ENCODE results near the gene NOB1. TPM values are rescaled to one million over a fixed set of nuclear protein-coding genes. Genes with fewer than 3 reads are reported as not detected.

The NOB1 gene
- total and polyA plus RNA-seq, 2 donors (not counting 1 experiment from before 2014, with no cell fraction given) = 42.3 to 44.9 TPM

DNA sequence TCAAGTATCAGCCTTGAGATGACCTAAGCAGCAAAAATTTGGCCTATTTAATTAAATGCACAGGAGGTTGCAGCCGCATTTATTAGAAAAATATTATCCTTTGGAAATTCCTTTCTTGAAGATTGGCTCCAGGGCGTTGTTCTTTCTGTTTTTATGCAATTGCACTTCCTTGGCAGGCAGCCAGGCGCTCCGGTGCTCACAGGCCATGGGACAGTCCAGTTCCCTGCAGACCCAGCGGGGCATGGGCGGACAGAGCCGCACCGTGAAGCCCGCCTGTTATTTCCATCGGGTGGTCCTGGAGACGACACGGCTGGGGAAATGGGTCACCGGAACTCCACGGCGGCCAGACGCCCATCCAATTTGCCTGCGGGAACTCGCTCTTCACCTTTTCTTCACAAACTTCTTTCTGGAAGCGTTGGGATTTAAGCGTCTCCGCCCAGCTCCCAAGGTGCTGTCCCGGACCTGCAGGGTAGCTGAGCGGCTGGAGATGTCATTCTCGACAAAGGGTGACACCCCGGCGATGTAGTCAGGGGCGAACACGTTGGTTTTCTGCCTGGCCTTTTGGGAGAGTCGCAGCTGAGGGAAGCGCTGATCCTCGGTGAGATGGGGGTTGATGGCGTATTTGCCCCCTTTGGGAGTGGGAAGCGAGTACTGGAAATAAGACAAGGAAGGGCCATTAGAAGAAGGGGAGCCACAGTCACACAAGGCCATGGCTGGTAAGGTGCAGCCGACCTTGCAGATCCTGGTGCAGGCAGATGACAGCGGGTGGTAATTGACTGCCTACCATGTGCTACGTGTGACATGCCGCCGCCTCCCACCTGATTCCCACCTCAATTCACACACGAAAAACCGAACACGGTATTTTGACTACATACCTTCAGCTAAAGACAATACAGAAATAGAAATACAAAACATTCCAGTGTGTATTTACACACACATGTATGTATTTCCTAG is 12.5 kb downstream of the NOB1 start:
- 96% methylated on average over 37 of the region's 41 CpGs for WGBS (ENCODE audit: insufficient coverage)
- no peaks in the 10 kb centered on the region for H3K27me3 ChIP-seq (replicated peaks in 1 of 4; ENCODE audit: control extremely low read depth in 1 of 4, control insufficient read depth in 3 of 4, insufficient read depth in 4 of 4, low read length in 3 of 4)
- no peaks in the 10 kb centered on the region for H3K4me1 ChIP-seq (ENCODE audit: control insufficient read depth in 2 of 2, insufficient read depth in 2 of 2, low read length in 2 of 2)
- CTCF ChIA-PET = interaction anchor here (2.0 kb wide), 1 partner anchor 12 kb away, joined by 6 read pairs; the partner anchor contains the start of gene NOB1
- TF ChIP-seq, protein P1, sequence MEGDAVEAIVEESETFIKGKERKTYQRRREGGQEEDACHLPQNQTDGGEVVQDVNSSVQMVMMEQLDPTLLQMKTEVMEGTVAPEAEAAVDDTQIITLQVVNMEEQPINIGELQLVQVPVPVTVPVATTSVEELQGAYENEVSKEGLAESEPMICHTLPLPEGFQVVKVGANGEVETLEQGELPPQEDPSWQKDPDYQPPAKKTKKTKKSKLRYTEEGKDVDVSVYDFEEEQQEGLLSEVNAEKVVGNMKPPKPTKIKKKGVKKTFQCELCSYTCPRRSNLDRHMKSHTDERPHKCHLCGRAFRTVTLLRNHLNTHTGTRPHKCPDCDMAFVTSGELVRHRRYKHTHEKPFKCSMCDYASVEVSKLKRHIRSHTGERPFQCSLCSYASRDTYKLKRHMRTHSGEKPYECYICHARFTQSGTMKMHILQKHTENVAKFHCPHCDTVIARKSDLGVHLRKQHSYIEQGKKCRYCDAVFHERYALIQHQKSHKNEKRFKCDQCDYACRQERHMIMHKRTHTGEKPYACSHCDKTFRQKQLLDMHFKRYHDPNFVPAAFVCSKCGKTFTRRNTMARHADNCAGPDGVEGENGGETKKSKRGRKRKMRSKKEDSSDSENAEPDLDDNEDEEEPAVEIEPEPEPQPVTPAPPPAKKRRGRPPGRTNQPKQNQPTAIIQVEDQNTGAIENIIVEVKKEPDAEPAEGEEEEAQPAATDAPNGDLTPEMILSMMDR (IDR thresholded peaks at IDR 0.05) = no peak
- no peak for TF ChIP-seq EZH2 (IDR thresholded peaks at IDR 0.05; ENCODE audit: borderline replicate concordance, insufficient read depth, low read depth, low read length, poor library complexity, severe bottlenecking)
- POLR2A ChIA-PET = no interaction called here
- no peak overlapping the region for H3K4me3 ChIP-seq (ENCODE audit: control extremely low read depth in 1 of 5, extremely low read depth in 1 of 5, insufficient read depth in 1 of 5, low read depth in 2 of 5, low read length in 4 of 5)
- no peaks in the 10 kb centered on the region for H3K9me3 ChIP-seq (ENCODE audit: control extremely low read depth in 1 of 3, control insufficient read depth in 2 of 3, insufficient read depth in 1 of 3, low read length in 2 of 3)
- H3K9ac ChIP-seq (ENCODE audit: low read length) = no peak overlapping the region
- DNase-seq (no peak), ATAC-seq (ENCODE audit: low read depth) (no peak)
- H3K36me3 ChIP-seq (replicated peaks in 1 of 2; ENCODE audit: control extremely low read depth in 1 of 2, control insufficient read depth in 1 of 2, extremely low read depth in 1 of 2, insufficient read depth in 2 of 2, low read length in 1 of 2) = peaks cover 1 to 60% of the 10 kb centered on the region in 2 experiments
- H3K27ac Mint-ChIP-seq = no peak overlapping the region
- H3K4me2 ChIP-seq (replicated peaks; ENCODE audit: low read depth, low read length, poor library complexity, severe bottlenecking) = no peak overlapping the region
- intact Hi-C loops (cut with micrococcal nuclease) = no loop called here
- H3K4me1 Mint-ChIP-seq = no peaks in the 10 kb centered on the region
- H3K79me2 ChIP-seq (ENCODE audit: control insufficient read depth, insufficient read depth, low read length) = peaks cover 7% of the 10 kb centered on the region
- H3K9me3 Mint-ChIP-seq (ENCODE audit: insufficient read depth) = no peaks in the 10 kb centered on the region
- H3K27ac ChIP-seq (ENCODE audit: low read length in 2 of 2) = no peak overlapping the region
- no peaks in the 10 kb centered on the region for H3K27me3 Mint-ChIP-seq
- no peak overlapping the region for H2AFZ ChIP-seq (ENCODE audit: insufficient read depth, low read depth, low read length, poor library complexity, severe bottlenecking)
- H3K4me3 Mint-ChIP-seq = no peak overlapping the region
- peaks cover 12% of the 10 kb centered on the region for H4K20me1 ChIP-seq (ENCODE audit: control insufficient read depth, insufficient read depth, low read length, poor library complexity, severe bottlenecking)

DNA sequence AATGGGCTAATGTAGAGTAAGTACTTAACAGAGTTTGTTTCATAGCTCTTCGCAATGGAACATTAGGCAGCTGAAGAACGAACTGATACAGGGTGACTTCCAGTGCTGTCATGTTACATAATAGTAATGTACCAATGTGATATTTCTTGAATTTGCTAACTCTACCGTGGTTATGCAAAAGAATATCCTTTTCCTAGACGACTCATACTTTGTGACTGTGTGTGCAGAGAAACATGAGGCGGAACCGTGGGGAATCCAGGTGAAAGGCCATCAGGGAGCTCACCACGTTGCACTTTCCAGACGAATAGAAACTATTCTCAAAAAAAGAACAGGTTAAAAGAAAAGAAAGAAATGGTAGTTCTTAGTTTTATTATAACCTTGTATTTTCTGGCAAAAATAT is 13.2 kb downstream of the NOB1 start:
- no peaks in the 10 kb centered on the region for H3K4me1 Mint-ChIP-seq
- Histone ChIP-seq H4K20me1 (ENCODE audit: control insufficient read depth, insufficient read depth, low read length, poor library complexity, severe bottlenecking) (peaks cover 12% of the 10 kb centered on the region), H3K4me3 (ENCODE audit: control extremely low read depth in 1 of 5, extremely low read depth in 1 of 5, insufficient read depth in 1 of 5, low read depth in 2 of 5, low read length in 4 of 5) (no peak overlapping the region), H3K79me2 (ENCODE audit: control insufficient read depth, insufficient read depth, low read length) (peaks cover 5% of the 10 kb centered on the region), H3K36me3 (replicated peaks in 1 of 2; ENCODE audit: control extremely low read depth in 1 of 2, control insufficient read depth in 1 of 2, extremely low read depth in 1 of 2, insufficient read depth in 2 of 2, low read length in 1 of 2) (peaks cover 1 to 56% of the 10 kb centered on the region in 2 experiments), H3K4me2 (replicated peaks; ENCODE audit: low read depth, low read length, poor library complexity, severe bottlenecking) (no peak overlapping the region), H3K4me1 (ENCODE audit: control insufficient read depth in 2 of 2, insufficient read depth in 2 of 2, low read length in 2 of 2) (no peaks in the 10 kb centered on the region), H2AFZ (ENCODE audit: insufficient read depth, low read depth, low read length, poor library complexity, severe bottlenecking) (no peak overlapping the region), H3K27ac (ENCODE audit: low read length in 2 of 2) (no peak overlapping the region), H3K9me3 (ENCODE audit: control extremely low read depth in 1 of 3, control insufficient read depth in 2 of 3, insufficient read depth in 1 of 3, low read length in 2 of 3) (no peaks in the 10 kb centered on the region), H3K27me3 (replicated peaks in 1 of 4; ENCODE audit: control extremely low read depth in 1 of 4, control insufficient read depth in 3 of 4, insufficient read depth in 4 of 4, low read length in 3 of 4) (no peaks in the 10 kb centered on the region), H3K9ac (ENCODE audit: low read length) (no peak overlapping the region)
- intact Hi-C loops (cut with micrococcal nuclease) = no loop called here
- ATAC-seq (ENCODE audit: low read depth) = no peak
- no CpG with 5 or more reads among the region's 8 CpGs for WGBS (ENCODE audit: insufficient coverage)
- no peak overlapping the region for H3K4me3 Mint-ChIP-seq
- TF ChIP-seq, protein P1 (IDR thresholded peaks at IDR 0.05) = no peak
- no peak for TF ChIP-seq EZH2 (IDR thresholded peaks at IDR 0.05; ENCODE audit: borderline replicate concordance, insufficient read depth, low read depth, low read length, poor library complexity, severe bottlenecking)
- no peaks in the 10 kb centered on the region for H3K27me3 Mint-ChIP-seq
- ChIA-PET CTCF (interaction anchor here (2.0 kb wide), 1 partner anchor 13 kb away, joined by 6 read pairs; the partner anchor contains the start of gene NOB1), POLR2A (no interaction called here)
- no peak for DNase-seq
- no peaks in the 10 kb centered on the region for H3K9me3 Mint-ChIP-seq (ENCODE audit: insufficient read depth)
- H3K27ac Mint-ChIP-seq = no peak overlapping the region

Data from B cell (primary cell).